ENCODE measurements around the gene GGCT. TPM values are rescaled to one million over a fixed set of nuclear protein-coding genes. Genes with fewer than 3 reads are reported as not detected.

GGCT gene
- total RNA-seq, 3 donors from 2014 or later (not counting 1 experiment from before 2014, with no cell fraction given): 8.7 to 10.8 (median 9.2) TPM

DNA sequence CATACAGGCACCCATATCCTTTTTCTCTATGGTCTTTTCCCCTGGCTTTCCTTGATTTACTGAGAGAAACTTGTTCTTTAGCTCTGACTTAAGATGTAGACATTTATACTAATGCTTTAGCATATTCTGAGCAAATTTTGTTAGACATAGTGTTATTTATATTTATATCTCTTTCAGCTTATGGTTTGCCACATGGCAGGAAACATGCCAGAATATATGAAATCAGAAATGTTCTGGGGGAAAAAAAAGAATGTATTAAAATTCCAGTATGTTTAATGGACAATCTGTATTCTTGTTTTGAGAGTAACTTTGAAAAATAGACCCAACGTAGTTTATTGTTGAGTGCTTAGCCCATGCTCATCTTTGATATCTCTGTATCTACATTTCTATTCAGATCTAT lies 10.1 kb upstream of the GGCT start:
- no peaks in the 10 kb centered on the region for H3K27me3 ChIP-seq (ENCODE audit: control insufficient read depth, insufficient read depth, low read length)
- intact Hi-C loops (cut with micrococcal nuclease): no loop called here
- H3K9me3 ChIP-seq (ENCODE audit: control insufficient read depth, insufficient read depth, low read length): no peaks in the 10 kb centered on the region
- Mint-ChIP-seq H3K27me3 (ENCODE audit: low read depth in 2 of 2) (no peaks in the 10 kb centered on the region), H3K36me3 (no peaks in the 10 kb centered on the region), H3K4me3 (no peak overlapping the region), H3K9me3 (no peaks in the 10 kb centered on the region), H3K4me1 (no peaks in the 10 kb centered on the region), H3K27ac (no peak overlapping the region)
- no peaks in the 10 kb centered on the region for H3K36me3 ChIP-seq (ENCODE audit: control insufficient read depth, insufficient read depth, low read length)
- no CpG with 5 or more reads among the region's 1 CpG for WGBS (ENCODE audit: insufficient coverage)
- TF ChIP-seq, protein P1, sequence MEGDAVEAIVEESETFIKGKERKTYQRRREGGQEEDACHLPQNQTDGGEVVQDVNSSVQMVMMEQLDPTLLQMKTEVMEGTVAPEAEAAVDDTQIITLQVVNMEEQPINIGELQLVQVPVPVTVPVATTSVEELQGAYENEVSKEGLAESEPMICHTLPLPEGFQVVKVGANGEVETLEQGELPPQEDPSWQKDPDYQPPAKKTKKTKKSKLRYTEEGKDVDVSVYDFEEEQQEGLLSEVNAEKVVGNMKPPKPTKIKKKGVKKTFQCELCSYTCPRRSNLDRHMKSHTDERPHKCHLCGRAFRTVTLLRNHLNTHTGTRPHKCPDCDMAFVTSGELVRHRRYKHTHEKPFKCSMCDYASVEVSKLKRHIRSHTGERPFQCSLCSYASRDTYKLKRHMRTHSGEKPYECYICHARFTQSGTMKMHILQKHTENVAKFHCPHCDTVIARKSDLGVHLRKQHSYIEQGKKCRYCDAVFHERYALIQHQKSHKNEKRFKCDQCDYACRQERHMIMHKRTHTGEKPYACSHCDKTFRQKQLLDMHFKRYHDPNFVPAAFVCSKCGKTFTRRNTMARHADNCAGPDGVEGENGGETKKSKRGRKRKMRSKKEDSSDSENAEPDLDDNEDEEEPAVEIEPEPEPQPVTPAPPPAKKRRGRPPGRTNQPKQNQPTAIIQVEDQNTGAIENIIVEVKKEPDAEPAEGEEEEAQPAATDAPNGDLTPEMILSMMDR (IDR thresholded peaks at IDR 0.05): no peak
- H3K27ac ChIP-seq (ENCODE audit: low read length): no peak overlapping the region
- no peak overlapping the region for H3K4me3 ChIP-seq (ENCODE audit: low read length)
- ATAC-seq (no peak), DNase-seq (no peak)
- H3K4me1 ChIP-seq (ENCODE audit: control insufficient read depth, insufficient read depth, low read length): no peaks in the 10 kb centered on the region

DNA sequence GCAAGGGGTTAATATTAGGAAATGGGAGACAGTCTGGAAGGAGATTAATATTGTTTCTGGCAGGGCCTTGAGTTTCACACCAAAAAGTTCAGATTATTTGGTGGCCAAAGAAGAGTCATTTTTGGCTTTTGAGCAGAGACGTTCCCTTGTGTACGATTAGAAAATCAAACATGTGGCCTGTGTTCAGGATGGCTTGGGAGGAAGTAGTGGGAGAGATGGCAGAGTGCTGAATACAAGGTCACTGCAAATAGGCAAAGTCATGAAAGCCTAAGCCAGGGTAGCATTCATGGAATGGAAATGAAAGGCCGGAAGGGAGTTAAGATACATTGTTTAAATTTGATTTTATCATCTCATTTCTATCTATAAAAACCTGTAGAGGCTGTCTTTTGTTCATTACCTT lies 9.5 kb upstream of the GGCT start:
- Histone ChIP-seq H3K4me1 (ENCODE audit: control insufficient read depth, insufficient read depth, low read length) (no peaks in the 10 kb centered on the region), H3K27me3 (ENCODE audit: control insufficient read depth, insufficient read depth, low read length) (no peaks in the 10 kb centered on the region), H3K4me3 (ENCODE audit: low read length) (no peak overlapping the region), H3K27ac (ENCODE audit: low read length) (no peak overlapping the region), H3K36me3 (ENCODE audit: control insufficient read depth, insufficient read depth, low read length) (no peaks in the 10 kb centered on the region), H3K9me3 (ENCODE audit: control insufficient read depth, insufficient read depth, low read length) (no peaks in the 10 kb centered on the region)
- H3K27me3 Mint-ChIP-seq (ENCODE audit: low read depth in 2 of 2): no peaks in the 10 kb centered on the region
- ATAC-seq (no peak), DNase-seq (no peak)
- no peaks in the 10 kb centered on the region for H3K36me3 Mint-ChIP-seq
- H3K4me1 Mint-ChIP-seq: no peaks in the 10 kb centered on the region
- intact Hi-C loops (cut with micrococcal nuclease): no loop called here
- TF ChIP-seq, protein P1 (IDR thresholded peaks at IDR 0.05): no peak
- no peaks in the 10 kb centered on the region for H3K9me3 Mint-ChIP-seq
- no peak overlapping the region for H3K27ac Mint-ChIP-seq
- WGBS (ENCODE audit: insufficient coverage): 87% methylated on average over 2 of the region's 3 CpGs
- H3K4me3 Mint-ChIP-seq: no peak overlapping the region

DNA sequence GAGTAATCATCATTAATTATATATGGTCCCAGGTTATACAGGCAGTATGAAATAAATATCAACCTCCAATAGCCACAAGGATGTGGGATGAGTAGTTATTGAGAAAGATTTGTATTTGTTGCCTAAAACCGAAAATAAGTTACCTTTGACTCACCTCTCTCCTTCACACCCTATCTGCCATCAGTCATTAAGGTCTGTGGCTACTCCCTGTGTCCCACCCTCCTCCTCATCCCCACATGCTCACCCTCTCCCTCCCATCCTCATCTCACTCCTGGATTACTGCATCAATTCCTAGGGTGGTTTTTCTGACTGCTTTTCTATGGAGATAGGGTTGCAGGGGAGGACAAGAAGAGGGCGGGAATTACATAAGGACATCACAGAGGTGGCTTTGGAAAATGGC lies 9.1 kb upstream of the GGCT start:
- TF ChIP-seq, protein P1 (IDR thresholded peaks at IDR 0.05): no peak
- no peaks in the 10 kb centered on the region for H3K36me3 ChIP-seq (ENCODE audit: control insufficient read depth, insufficient read depth, low read length)
- Mint-ChIP-seq H3K9me3 (no peaks in the 10 kb centered on the region), H3K4me1 (no peaks in the 10 kb centered on the region), H3K27me3 (ENCODE audit: low read depth in 2 of 2) (no peaks in the 10 kb centered on the region), H3K36me3 (no peaks in the 10 kb centered on the region), H3K27ac (no peak overlapping the region), H3K4me3 (no peak overlapping the region)
- no peak overlapping the region for H3K27ac ChIP-seq (ENCODE audit: low read length)
- ATAC-seq (no peak), DNase-seq (no peak)
- no peaks in the 10 kb centered on the region for H3K27me3 ChIP-seq (ENCODE audit: control insufficient read depth, insufficient read depth, low read length)
- WGBS (ENCODE audit: insufficient coverage): 84% methylated on average over 2 of the region's 2 CpGs
- intact Hi-C loops (cut with micrococcal nuclease): no loop called here
- no peaks in the 10 kb centered on the region for H3K4me1 ChIP-seq (ENCODE audit: control insufficient read depth, insufficient read depth, low read length)
- no peaks in the 10 kb centered on the region for H3K9me3 ChIP-seq (ENCODE audit: control insufficient read depth, insufficient read depth, low read length)
- H3K4me3 ChIP-seq (ENCODE audit: low read length): no peak overlapping the region

DNA sequence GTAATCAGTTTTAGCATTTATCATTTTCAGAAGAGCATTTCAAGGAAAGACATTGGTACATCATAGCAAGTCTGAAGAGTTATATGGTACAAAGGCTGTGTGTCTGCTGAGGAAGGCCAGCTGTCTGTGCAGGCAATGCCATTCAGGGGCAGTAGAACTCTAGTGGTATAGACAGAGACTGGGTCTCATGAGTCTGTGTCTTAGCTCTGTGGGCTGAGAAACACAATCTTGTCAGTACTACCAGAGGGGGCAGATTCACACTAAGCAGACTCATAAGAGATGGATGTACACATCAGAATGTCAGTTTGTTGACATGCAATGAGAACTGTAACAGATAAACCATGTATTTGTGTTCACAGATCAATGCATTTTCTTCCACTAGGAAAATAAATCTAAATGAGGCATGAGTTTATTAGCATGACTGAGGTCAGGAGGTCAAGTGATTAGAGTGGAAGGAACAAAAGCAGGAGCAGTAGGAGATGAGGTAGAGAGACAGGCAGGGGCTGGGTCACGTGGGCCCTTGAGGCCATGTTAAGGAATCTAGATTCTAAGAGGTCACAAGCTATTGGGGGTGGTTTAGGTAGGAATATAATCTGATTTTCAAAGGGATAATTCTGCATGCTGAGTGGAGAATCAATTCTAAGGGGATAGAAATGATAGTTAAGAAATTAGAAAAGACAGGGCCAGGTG lies 7.5 kb upstream of the GGCT start:
- ATAC-seq: no peak
- no peak for DNase-seq
- 100% methylated on average over 1 of the region's 1 CpG for WGBS (ENCODE audit: insufficient coverage)

More for the DNA sequence above, 7.5 kb upstream of the GGCT start:
- Mint-ChIP-seq H3K4me1 (no peaks in the 10 kb centered on the region), H3K9me3 (no peaks in the 10 kb centered on the region), H3K27ac (no peak overlapping the region), H3K27me3 (ENCODE audit: low read depth in 2 of 2) (no peaks in the 10 kb centered on the region), H3K36me3 (no peaks in the 10 kb centered on the region), H3K4me3 (no peak overlapping the region)
- H3K9me3 ChIP-seq (ENCODE audit: control insufficient read depth, insufficient read depth, low read length): no peaks in the 10 kb centered on the region
- H3K4me3 ChIP-seq (ENCODE audit: low read length): no peak overlapping the region
- no peaks in the 10 kb centered on the region for H3K27me3 ChIP-seq (ENCODE audit: control insufficient read depth, insufficient read depth, low read length)
- no peak overlapping the region for H3K27ac ChIP-seq (ENCODE audit: low read length)
- no peaks in the 10 kb centered on the region for H3K36me3 ChIP-seq (ENCODE audit: control insufficient read depth, insufficient read depth, low read length)
- TF ChIP-seq, protein P1 (IDR thresholded peaks at IDR 0.05): no peak
- intact Hi-C loops (cut with micrococcal nuclease): no loop called here
- H3K4me1 ChIP-seq (ENCODE audit: control insufficient read depth, insufficient read depth, low read length): no peaks in the 10 kb centered on the region

Measured in natural killer cell (primary cell).